Endothelial cell of umbilical vein (primary cell): ENCODE results near the gene BTLA. TPM values are rescaled to one million over a fixed set of nuclear protein-coding genes. Genes with fewer than 3 reads are reported as not detected.

Experiments
- BruUV-seq: library from RNA; stranded (reverse); fragments of 400-500 nt; replicated peaks from 2 replicates; lab custom pipeline; 2021; lab: Mats Ljungman, UMichigan
- CTCF ChIA-PET: fragments of 300-600, 350-600 bp; sonication (Branson Sonifier 250); formaldehyde crosslinking; loops from one replicate; lab custom pipeline; 2021; ENCODE audit warnings: antibody characterized with exemption, inconsistent platforms; lab: Charles Lee
- POLR2A ChIA-PET: fragments of 300-600, 350-600 bp; sonication (Branson Sonifier 250); formaldehyde crosslinking; loops from one replicate; lab custom pipeline; 2021; ENCODE audit warnings: antibody characterized with exemption, inconsistent platforms; lab: Charles Lee
- DNase-seq: peaks from one replicate; pipeline ENCODE4 v3.0.0-alpha.2; 2011; ENCODE audit warnings: low read depth, low spot score
- FAIRE-seq: peaks from 2 replicates; lab custom pipeline; 2011; peaks lifted over from hg19 to GRCh38; lab: Jason Lieb, UNC
- H2AFZ ChIP-seq: 2 replicates; pipeline ENCODE4 v1.6.0; 2012; ENCODE audit warnings: low read depth, low read length, control low read depth, inconsistent platforms
- H3K27ac ChIP-seq: 2 replicates; pipeline ENCODE4 v1.5.1; 2011; ENCODE audit warnings: low read depth, mild to moderate bottlenecking, control low read depth, low read length, moderate library complexity; ENCODE audit not compliant: insufficient read depth
- H3K27me3 ChIP-seq, 2 experiments: 2 replicates each; pipeline versions ENCODE4 v1.6.0 to v1.6.1; 2011; ENCODE audit warnings: low read length in 2 of 2, mixed read lengths in 1 of 2; ENCODE audit not compliant: control insufficient read depth in 2 of 2, insufficient read depth in 2 of 2
- H3K36me3 ChIP-seq, 2 experiments: 2 replicates in 1 of 2; 3 replicates in 1 of 2; pipeline ENCODE4 v1.5.1; 2011; ENCODE audit warnings: low read length in 2 of 2, mild to moderate bottlenecking in 1 of 2, moderate library complexity in 1 of 2; ENCODE audit not compliant: control insufficient read depth in 2 of 2, insufficient read depth in 2 of 2; ENCODE audit errors: extremely low read depth in 1 of 2
- H3K4me1 ChIP-seq: 3 replicates; pipeline ENCODE4 v1.5.1; 2011; ENCODE audit warnings: mild to moderate bottlenecking, low read length; ENCODE audit not compliant: control insufficient read depth, insufficient read depth; ENCODE audit errors: extremely low read depth
- H3K4me2 ChIP-seq: 2 replicates; pipeline ENCODE4 v1.6.1; 2011; ENCODE audit warnings: low read length, control low read depth, mixed read lengths; ENCODE audit not compliant: insufficient read depth
- H3K4me3 ChIP-seq, 3 experiments: fragments of 200-600 bp in 1 of 3; sonication (generic), shearing (Covaris generic) in 1 of 3; replicated peaks in 1 of 3; 2 replicates each; pipeline ENCODE4 v1.5.1; 2011 to 2016; ENCODE audit warnings: control low read depth in 3 of 3, low read length in 3 of 3, mild to moderate bottlenecking in 2 of 3, inconsistent platforms in 1 of 3, low read depth in 1 of 3, moderate library complexity in 1 of 3; ENCODE audit not compliant: insufficient read depth in 1 of 3
- H3K79me2 ChIP-seq: 2 replicates; pipeline ENCODE4 v1.6.0; 2012; ENCODE audit warnings: low read length, inconsistent platforms; ENCODE audit not compliant: control insufficient read depth, insufficient read depth
- H3K9ac ChIP-seq: replicated peaks from 2 replicates; pipeline ENCODE3; 2011; ENCODE audit warnings: low read length, control low read depth; ENCODE audit not compliant: insufficient read depth; ENCODE audit errors: extremely low read depth
- H3K9me1 ChIP-seq: replicated peaks from 3 replicates; pipeline ENCODE4 v1.6.0; 2011; ENCODE audit warnings: mild to moderate bottlenecking, low read length; ENCODE audit not compliant: control insufficient read depth, insufficient read depth; ENCODE audit errors: extremely low read depth
- H3K9me3 ChIP-seq: replicated peaks from 2 replicates; pipeline ENCODE4 v1.5.1; 2012; ENCODE audit warnings: low read length, inconsistent platforms; ENCODE audit not compliant: control insufficient read depth, insufficient read depth
- H4K20me1 ChIP-seq: replicated peaks from 2 replicates; pipeline ENCODE3; 2011; ENCODE audit warnings: mild to moderate bottlenecking, low read length; ENCODE audit not compliant: control insufficient read depth, insufficient read depth; ENCODE audit errors: extremely low read depth
- EZH2 ChIP-seq: IDR thresholded peaks from 2 replicates; pipeline ENCODE4 v1.6.1; 2012; ENCODE audit warnings: borderline replicate concordance, low read depth, mild to moderate bottlenecking, moderate library complexity, low read length, inconsistent platforms; ENCODE audit not compliant: severe bottlenecking
- FOS ChIP-seq: IDR thresholded peaks from 2 replicates; pipeline ENCODE4 v1.6.1; 2011; ENCODE audit warnings: mild to moderate bottlenecking, low read length, moderate library complexity, borderline replicate concordance; ENCODE audit not compliant: insufficient read depth
- GATA2 ChIP-seq: IDR thresholded peaks from 2 replicates; pipeline ENCODE4 v1.7.0; 2011; ENCODE audit warnings: low read depth, mild to moderate bottlenecking, moderate library complexity, mixed read lengths, low read length; ENCODE audit not compliant: insufficient read length, insufficient read depth
- JUN ChIP-seq: IDR thresholded peaks from 2 replicates; pipeline ENCODE4 v1.6.1; 2011; ENCODE audit warnings: borderline replicate concordance, low read depth; ENCODE audit not compliant: insufficient read length, insufficient read depth
- MYC ChIP-seq: IDR thresholded peaks from one replicate; pipeline ENCODE4 v1.6.1; 2011; ENCODE audit warnings: mild to moderate bottlenecking, low read depth, low read length
- POLR2A ChIP-seq: IDR thresholded peaks from 2 replicates; pipeline ENCODE4 v1.6.1; 2012; ENCODE audit warnings: low read depth, mild to moderate bottlenecking, control low read depth, low read length
- POLR2AphosphoS5 ChIP-seq: IDR thresholded peaks from 2 replicates; pipeline ENCODE4 v1.6.1; 2012; ENCODE audit warnings: low read depth, mild to moderate bottlenecking, control low read depth, low read length, moderate library complexity; ENCODE audit not compliant: insufficient read depth
- dilution Hi-C: fragments of 300-500 bp; cut with MboI; formaldehyde crosslinking; loops from one replicate; pipeline ENCODE4 v1.15.0; 2019; ENCODE audit warnings: low sequenced_read_pairs; ENCODE audit not compliant: extremely low pct_ligation_motif_present
- intact Hi-C: fragments of 100-400 bp; cut with micrococcal nuclease; formaldehyde crosslinking; loops from one replicate; pipeline ENCODE4 v1.10.0; 2022
- polyA plus RNA-seq, 4 experiments: library from polyadenylated mRNA; depleted of rRNA in 3 of 4; stranded (reverse) in 3 of 4; unstranded in 1 of 4; fragments of >200 nt; gene quantifications; 2 replicates each; pipeline versions ENCODE4 v1.2.1 to v1.2.3, GENCODE V29; 2011 to 2012; ENCODE audit warnings: missing spikeins in 1 of 4
- total RNA-seq: library from RNA; stranded (reverse); gene quantifications from 2 replicates; pipeline ENCODE4 v1.2.3, GENCODE V29; 2021
- TF ChIP-seq, protein P1 (sequence below): IDR thresholded peaks from 2 replicates; pipeline ENCODE4 v1.6.1; 2011; ENCODE audit not compliant: insufficient read depth, insufficient read length
- TF ChIP-seq, protein P2 (sequence below), 2 donors: IDR thresholded peaks; 1 replicate in 1 of 2; 2 replicates in 1 of 2; pipeline ENCODE4 v1.5.1; 2011; ENCODE audit warnings: low read length in 2 of 2, mild to moderate bottlenecking in 2 of 2, moderate library complexity in 2 of 2, control low read depth in 1 of 2, inconsistent platforms in 1 of 2, low read depth in 1 of 2; ENCODE audit not compliant: insufficient read depth in 1 of 2; ENCODE audit errors: extremely low read depth in 1 of 2

Gene BTLA
- total and polyA plus RNA-seq, 2 donors (not counting 3 experiments of a cell fraction or from before 2014, with no cell fraction given), result not detected

DNA sequence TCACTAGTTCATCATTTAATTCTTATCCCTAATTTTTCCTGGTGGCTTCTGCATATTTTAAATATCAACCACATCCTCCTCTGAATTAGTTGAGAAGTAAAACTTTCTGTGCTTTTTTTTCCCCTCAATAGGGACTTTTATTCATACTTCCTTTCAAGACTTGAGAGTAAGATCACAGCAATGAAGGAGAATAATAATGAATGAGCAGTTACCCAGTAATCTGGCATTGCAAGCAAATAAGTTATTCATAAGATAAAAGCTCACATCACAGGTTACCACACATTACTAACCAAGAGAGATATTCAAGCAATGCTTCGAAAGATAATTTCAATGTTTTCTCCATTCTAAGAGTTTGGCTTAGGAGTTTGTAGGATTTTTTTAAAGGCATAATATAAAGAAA lies 50.3 kb downstream of the BTLA start:
- no peaks in the 10 kb centered on the region for H3K27me3 ChIP-seq
- DNase-seq, result no peak
- no peak overlapping the region for H3K4me2 ChIP-seq
- BruUV-seq, result no TSS peak
- H4K20me1 ChIP-seq, result no peaks in the 10 kb centered on the region
- H3K9me1 ChIP-seq, result no peaks in the 10 kb centered on the region
- H3K27ac ChIP-seq, result no peak overlapping the region
- no peak for FAIRE-seq
- H3K9me3 ChIP-seq, result no peaks in the 10 kb centered on the region
- ChIA-PET CTCF (no interaction called here), POLR2A (no interaction called here)
- no peaks in the 10 kb centered on the region for H3K4me1 ChIP-seq
- no peak overlapping the region for H3K4me3 ChIP-seq
- no peak for TF ChIP-seq EZH2
- TF ChIP-seq, protein P1, sequence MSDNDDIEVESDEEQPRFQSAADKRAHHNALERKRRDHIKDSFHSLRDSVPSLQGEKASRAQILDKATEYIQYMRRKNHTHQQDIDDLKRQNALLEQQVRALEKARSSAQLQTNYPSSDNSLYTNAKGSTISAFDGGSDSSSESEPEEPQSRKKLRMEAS, result no peak
- TF ChIP-seq POLR2A, result no peak
- no peak for TF ChIP-seq JUN
- TF ChIP-seq GATA2, result no peak
- TF ChIP-seq FOS, result no peak
- no peak for TF ChIP-seq MYC
- TF ChIP-seq, protein P2, sequence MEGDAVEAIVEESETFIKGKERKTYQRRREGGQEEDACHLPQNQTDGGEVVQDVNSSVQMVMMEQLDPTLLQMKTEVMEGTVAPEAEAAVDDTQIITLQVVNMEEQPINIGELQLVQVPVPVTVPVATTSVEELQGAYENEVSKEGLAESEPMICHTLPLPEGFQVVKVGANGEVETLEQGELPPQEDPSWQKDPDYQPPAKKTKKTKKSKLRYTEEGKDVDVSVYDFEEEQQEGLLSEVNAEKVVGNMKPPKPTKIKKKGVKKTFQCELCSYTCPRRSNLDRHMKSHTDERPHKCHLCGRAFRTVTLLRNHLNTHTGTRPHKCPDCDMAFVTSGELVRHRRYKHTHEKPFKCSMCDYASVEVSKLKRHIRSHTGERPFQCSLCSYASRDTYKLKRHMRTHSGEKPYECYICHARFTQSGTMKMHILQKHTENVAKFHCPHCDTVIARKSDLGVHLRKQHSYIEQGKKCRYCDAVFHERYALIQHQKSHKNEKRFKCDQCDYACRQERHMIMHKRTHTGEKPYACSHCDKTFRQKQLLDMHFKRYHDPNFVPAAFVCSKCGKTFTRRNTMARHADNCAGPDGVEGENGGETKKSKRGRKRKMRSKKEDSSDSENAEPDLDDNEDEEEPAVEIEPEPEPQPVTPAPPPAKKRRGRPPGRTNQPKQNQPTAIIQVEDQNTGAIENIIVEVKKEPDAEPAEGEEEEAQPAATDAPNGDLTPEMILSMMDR (IDR thresholded peaks at IDR 0.05; ENCODE audit: extremely low read depth in 1 of 2, insufficient read depth in 1 of 2, low read depth in 1 of 2, low read length in 2 of 2), result no peak
- TF ChIP-seq POLR2AphosphoS5, result no peak
- H2AFZ ChIP-seq, result no peak overlapping the region
- dilution Hi-C loops (no loop called here), intact Hi-C loops (no loop called here)
- no peaks in the 10 kb centered on the region for H3K36me3 ChIP-seq
- H3K79me2 ChIP-seq, result no peaks in the 10 kb centered on the region
- no peak overlapping the region for H3K9ac ChIP-seq
